ENCODE measurements around the gene STUM. TPM values are rescaled to one million over a fixed set of nuclear protein-coding genes. Genes with fewer than 3 reads are reported as not detected.
A peak's percentile ranks its signal among the peaks of the same experiment; 100 is the strongest.

The STUM gene
- total RNA-seq, 1 donor from 2014 or later: not detected

DNA sequence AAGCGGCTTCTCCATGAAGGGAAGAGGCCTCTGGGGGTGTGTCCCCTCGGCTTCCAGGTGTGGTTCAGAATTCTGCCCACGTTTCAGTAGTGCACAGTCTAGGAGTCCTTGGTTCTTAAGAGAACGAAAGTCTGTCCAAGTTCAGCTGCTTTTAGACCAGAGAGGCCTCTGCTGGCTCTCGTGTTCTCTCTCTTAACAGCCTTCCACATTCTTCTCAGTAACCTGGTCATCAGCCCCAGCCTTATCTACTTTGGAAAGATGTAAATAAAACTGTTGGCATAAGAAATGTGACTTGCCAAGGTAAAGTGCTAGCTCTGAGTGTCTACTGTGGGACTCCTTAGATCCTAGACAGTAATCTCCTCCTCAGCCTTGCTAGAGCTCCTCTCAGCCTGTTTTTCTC, 15.3 kb upstream of the STUM start:
- no peak for DNase-seq (ENCODE audit: low read depth, low spot score)

DNA sequence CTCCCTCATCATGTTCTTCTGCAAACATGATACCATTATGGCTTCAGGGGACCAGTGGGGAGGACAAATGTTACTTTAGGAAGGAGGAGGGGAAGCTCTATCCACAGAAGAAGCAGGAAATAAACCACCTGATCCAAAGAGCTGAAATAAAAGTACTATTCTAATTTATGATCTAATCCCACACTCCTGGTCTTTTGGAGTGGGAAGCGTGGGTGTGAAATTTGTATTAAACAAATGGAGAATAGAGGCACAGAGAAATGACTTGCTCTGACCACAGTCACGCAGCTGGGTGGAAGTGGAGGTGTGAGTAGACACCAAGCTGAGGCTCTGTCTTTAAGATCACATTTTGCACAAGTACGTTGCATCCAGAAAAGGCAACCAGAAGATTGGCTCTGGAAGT, 14.5 kb upstream of the STUM start:
- no peak for DNase-seq (ENCODE audit: low read depth, low spot score)

DNA sequence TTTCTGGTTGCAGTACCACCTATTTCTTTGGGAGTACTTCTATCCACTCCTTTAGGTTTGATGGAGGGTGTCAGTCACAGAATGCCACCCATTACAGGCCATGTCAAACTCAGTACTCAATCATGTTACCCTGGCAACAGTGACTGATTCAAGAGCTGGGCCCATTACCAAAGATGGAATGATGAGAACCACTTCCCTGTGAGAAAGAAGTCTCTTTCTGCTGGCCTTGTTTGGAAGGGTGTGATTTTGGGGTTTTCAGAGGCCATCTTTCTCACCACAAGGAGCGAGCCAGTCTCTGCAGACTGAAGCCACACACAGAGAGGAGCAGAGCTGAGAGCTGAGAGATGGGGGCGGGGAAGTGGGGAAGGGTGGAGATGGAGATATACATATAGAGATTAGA, 13.9 kb upstream of the STUM start:
- no peak for DNase-seq (ENCODE audit: low read depth, low spot score)

DNA sequence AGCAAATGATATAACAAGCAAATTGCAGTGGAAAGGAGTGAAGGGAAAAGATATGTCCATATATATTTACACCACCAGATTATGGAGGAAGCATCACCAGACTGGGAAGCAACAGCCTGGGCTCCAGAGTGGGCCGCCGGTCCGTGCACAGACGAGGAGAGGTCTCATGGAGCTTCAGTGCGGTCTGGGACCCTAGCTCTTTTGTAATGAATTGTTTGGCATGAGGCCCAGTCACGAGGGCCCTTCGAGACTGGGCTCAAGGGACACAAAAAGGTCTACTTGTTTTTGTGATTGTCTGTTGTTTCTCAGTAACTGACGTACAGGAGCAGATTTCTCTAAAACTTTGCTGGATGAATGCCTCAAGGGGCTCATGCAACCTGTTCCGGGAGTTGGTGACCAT, 12.9 kb upstream of the STUM start:
- no peak for DNase-seq (ENCODE audit: low read depth, low spot score)

DNA sequence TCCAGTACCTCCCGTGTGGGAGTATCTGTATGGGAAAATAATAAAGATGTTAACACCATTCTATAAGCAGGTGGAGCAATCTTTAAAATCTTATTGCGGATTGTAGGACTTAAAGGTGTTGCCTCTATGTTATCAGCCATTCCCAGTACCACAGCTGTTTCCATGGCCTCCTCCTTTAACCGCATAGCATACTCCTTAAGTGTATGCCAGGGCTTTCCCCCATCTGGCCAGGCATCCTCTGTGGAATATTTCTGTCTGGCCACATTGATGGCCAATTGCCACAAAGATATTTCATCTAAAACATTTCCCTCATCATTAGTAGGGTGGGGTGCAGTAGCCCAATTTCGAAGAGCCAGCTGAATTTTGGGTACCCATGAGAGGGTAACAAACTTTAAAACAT, 7.3 kb upstream of the STUM start:
- no peak for DNase-seq (ENCODE audit: low read depth, low spot score)

DNA sequence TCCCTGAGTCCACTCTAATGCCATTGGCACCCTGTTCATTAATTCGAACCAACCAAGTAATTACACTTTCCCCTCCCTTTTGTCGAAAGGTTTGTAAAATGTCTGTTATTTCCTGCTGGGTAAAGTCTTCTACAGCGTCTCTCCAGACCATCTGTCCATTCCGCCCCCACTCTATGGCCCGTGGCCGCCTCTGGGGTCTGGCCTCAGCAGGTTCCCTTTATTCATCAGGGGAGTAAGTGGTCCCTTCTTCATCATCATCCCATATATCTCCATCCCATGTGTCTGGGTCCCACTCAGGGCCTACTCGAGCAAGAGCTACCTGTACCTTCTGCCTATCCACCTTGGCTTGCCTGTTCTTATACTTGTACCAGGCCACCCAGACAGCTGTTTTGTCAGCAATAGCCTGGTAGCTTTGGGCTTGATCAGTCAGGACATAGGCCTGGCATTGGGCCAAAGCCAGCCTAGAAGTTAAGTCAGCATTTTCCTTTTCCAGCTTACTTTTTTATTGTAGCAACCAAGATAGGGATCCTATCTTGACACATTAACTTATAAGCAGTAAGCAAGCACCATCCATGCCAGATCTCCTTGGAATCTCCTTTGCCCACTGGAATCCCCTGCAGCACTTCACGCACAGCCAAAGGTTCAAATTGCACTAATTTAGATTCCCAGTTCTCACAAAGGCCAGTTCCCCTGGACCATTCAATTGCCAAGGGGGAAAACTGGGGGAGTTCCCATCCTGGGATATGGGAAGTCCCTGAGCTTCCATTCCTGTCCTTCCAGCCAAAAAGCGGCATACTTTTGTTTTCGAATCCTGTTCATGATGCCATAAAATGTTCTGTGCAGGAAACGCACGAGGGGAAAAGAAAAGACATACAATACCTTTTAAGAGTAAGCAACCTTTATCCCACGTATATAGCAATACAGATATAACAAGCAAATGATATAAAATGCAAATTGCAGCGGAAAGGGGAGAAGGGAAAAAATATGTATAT, 6.6 kb upstream of the STUM start:
- DNase-seq (ENCODE audit: low read depth, low spot score): no peak

DNA sequence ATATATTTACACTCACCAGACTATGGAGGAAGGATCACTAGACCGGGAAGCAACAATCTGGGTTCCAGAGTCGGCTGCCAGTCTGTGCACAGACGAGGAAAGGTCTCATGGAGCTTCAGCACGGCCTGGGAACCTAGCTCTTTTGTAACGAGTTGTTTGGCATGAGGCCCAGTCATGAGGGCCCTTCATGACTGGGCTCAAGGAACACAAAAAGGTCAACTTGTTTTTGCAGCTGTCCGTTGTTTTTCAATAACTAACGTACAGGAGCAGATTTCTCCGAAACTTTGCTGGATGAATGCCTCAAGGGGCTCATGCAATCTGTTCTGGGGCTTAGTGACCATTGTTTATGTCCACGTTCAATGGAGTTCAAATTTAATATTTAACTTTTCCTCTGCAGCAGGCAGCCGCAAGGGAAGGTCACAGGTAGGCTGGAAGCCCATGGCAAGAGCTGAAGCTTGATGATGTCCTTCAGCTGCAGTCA, 5.9 kb upstream of the STUM start:
- DNase-seq (ENCODE audit: low read depth, low spot score): no peak

DNA sequence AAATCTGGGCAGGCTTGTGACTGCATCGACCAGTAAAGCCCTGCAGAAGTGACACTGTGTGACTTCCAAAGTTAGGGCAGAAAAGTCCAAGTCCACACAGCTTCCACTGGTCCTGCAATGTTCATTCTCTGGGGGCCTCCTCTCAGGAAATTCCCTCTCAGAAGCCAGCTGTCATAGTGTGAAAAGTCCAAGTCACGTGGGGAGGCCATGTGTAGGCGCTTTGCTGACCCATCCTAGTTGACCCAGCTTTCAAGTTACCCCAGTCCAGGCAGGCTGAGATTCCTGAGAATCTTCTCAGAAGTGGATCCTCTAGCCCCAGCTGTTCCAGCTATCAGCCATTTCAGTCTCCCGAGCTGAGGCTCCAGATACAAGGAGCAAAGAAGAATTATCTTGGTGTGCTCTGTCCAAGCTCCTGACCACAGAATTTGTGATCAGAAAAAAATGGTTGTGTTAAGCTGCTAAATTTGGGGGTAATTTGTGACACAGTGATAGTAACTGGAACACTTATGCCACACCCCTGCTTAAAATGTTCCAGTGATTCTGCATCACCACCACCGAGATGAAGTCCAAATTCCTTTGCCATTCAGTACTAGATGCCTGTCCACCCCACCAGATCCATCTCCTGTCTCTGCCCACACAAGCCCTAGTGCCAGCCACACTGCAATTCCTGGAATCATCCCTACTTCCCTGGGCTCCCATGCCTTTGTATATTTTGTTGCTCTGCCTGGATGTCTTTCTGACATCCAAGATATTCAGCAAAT, 2.5 kb upstream of the STUM start:
- DNase-seq (ENCODE audit: low read depth, low spot score): no peak

DNA sequence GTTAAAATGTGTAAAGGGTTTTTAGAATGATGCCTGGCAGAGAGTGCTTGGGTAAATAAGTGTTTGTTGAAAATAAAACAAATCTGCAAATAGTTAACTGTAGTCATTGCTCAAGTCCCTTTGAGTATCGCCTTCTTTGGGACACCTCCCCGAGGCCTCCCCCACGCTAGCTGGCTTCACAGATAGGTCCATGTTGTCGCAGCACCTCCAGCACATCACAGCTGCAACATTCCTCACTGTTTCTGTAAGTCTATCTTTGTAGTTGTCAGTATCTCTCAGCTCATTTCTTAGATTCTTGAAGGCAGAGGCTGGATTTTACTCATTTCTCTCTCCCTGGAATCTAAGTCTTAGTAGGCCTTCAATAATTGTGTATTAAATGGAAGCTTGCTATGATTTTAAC, 1.6 kb upstream of the STUM start:
- no peak for DNase-seq (ENCODE audit: low read depth, low spot score)

DNA sequence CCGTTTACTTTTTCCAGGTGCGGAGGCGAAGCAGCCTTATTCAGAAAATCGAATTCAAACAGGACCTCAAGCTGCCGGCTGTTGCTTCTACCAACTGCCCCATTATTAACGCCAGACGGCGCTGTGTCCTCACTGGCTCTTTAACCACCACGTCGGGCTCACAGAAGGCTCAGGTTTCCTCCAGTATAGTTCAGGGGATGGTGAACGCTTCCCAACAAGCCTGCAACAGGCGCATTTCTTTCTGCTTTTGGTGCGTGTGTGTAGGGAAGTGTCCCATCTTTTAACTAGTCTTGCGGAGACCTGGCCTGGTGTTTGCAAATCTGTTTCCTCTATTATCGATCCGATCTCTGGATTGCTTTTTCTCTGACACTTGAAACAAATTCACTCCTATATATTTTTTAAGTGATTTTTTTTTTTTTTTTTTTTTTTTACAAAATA, 791 bp upstream of the STUM start:
- DNase-seq (ENCODE audit: low read depth, low spot score): peak; percentile 55

DNA sequence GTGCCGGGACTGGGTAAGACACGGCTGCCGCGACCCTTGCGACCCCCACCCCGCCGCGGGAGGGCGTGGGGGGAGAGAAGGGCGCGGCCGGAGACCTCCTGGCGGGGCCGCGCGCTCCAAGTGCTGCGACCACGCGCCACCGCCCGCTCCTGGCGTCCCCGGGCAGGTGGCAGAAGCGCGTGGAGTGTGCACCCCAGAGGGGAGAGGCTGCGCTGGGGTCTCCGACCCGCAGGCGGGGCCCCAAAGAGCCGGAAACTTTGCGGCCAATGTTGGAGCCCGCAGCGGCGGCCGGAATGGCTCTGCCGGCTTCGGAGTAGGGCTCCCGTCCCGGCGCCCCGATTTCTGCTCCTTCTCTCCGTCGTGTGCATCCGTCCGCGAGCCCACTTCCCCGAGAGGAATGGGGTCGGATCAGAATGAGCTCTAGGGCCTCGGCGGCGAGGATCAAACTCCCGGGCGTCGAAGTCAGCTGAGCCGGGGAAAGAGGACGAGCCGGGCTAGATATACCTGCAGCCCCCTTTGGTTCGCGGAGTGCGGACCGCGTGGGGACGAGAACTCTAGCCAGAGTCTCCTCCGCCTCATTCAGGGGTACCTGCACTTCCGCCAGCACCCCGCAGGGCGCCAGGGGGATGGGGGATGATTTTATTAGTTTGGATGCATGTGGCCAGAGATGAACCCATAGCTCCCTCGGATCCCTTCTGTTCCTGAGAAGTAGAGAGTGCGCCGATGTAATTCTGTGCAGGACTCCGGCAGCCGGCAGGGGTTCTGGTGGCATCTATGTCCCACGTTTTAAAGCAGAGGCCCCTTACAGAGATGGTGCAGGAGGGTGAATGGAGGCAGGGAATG, 751 bp downstream of the STUM start:
- no peak for DNase-seq (ENCODE audit: low read depth, low spot score)

DNA sequence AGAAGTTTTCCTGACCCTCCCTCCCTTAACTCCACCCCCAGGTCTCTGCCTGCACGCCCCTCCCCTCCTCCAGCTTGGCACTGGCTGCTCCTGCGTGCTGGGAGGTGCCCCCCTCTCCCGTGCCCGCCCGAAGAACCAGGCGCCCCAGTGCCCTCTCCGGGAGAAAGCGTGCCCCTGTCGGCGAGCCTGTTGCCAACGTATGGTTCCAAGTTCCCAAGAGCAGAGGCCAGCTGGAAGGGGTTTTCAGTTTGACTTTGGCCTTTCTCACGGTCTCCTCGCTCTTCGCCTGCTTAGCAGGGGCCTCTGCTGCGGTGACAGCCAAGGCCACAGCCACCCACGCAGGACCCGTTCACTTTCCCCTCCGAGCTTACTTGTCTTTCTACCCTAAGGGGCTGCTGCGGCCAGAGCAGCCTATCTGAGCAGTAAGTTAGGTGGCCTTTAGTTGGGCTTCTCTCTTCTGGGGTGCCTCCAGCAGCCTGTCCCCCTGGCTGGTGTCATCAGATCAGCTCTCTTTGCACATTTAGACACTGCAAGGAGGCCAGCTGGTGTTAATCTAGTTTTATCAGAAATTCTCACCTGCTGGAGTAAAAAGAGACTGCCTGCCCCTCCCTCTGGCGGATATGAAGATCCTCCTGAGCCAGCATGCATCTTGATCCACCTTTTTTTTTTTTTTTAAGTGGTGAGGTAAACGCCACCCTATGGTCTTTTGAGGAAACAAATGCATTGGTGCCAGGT, 1.5 kb downstream of the STUM start:
- DNase-seq (ENCODE audit: low read depth, low spot score): no peak

DNA sequence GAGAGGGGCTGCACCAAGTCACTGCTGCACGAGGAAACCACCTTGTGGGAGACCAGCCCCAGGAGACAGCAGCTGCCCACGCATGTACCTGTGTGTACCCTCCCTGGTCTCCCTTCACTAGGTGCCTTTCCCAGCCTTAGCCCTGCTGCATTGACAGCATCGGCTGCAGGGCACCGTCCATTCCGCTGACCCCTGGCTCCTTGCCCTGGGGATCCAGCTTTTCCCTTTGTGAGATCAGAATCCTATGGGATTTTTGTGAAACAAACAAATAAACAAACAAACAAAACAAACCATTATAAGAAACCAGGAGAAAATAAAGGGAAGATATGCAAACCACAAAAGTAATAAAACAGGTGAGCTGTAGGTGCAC, 2.1 kb downstream of the STUM start:
- no peak for DNase-seq (ENCODE audit: low read depth, low spot score)

DNA sequence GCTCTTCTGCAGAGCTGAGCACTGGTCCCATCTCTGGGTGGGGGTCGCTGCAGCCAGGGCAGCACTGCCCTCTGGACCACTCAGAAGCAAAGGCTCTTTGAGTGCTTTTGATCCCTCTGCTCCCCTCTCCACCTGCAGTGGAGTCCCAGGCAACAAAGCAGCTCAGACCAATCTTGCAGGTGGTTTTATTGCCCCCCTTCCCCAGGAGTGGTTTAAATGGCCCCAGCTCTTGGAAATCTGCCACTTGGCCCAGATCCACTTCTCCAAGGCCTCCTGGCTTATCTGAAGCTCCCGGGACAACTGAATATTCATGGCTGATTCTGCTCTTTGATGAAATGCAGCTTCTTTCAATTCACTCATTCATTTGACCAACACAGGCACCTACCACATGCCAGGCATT, 2.7 kb downstream of the STUM start:
- no peak for DNase-seq (ENCODE audit: low read depth, low spot score)

DNA sequence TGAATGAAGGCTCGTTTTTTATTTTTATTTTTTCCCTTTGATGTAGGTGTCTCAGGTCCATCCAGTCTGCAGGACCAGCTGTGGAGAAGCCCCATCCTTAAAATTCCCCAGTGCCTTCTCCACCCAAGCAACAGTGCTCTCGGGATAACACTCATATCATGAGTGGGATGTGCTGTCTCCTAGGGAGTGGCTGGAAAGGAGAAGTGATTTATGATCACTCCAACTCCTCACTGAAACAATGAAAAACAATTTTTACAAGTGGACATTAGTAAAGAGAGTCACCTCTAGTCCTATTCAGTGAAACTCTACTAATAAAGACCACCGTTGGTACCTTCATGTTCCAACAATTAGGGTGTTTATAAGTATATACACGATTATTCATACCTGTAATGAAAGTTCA, 3.5 kb downstream of the STUM start:
- no peak for DNase-seq (ENCODE audit: low read depth, low spot score)

DNA sequence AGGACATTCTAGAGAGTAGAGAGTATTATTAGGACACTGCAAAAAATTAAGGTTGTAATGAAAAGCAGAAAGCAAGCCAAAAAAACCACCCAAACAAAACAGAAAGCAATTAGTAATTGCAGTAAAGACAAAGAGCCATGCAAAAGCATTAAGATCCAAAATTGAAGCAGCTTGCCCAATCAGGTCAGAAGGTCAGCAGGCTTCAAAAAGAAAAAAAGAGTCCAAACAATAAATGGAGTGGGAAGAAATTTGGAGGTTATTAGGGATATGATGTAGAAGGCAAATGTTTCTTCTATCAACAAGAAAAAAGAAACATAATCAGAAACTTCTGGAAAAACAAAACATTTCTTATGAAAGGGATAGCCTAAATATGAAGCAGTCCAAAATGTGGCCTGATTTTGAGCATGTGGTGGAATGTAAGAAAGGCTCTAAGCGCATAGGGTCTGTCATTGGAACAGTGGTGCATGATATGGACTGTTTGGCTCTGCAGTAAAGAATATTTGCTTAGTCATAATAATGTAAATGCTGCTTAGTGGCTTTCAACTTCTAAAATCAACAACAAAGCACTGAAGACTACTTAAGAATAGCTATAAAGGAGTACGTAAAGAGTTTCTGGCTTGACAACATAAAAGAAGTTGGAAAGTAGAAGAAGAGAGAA, 4.8 kb downstream of the STUM start:
- DNase-seq (ENCODE audit: low read depth, low spot score): no peak

DNA sequence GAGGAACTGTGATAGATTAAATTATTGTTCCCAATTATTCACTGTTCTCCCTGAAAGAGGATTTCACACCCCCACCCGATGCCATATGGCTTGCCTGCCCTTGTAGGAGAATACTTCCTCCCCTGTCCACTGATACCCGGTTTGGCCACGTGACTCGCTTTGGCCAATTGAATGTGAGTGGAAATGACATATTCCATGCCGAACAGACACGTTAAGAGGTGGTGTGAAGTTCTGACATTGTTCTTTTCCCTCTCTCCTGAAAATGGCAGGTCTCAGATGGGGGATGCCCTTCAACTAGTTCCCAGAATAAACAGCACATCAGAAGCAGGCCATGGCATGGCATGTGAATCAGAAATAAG, 5.3 kb downstream of the STUM start:
- DNase-seq (ENCODE audit: low read depth, low spot score): no peak

DNA sequence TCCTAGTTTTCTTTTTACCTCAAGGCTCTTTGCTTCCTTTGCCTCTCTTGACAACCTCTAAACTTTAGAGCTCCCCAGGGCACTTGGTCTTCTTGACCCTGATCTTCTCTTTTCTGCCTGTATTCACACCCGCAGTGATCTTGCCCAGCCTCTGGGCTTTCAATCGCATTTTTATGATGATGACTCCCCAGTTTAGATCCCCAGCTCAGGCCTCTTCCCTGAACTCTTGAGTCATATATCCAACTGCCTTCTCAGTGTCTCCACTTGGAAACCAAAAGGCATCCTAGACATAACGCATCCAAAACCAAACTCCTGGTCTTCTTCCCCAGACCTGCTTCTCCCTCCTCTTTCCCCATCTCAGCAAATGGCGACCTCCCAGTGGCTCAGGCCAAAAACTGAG, 6.5 kb downstream of the STUM start:
- no peak for DNase-seq (ENCODE audit: low read depth, low spot score)

DNA sequence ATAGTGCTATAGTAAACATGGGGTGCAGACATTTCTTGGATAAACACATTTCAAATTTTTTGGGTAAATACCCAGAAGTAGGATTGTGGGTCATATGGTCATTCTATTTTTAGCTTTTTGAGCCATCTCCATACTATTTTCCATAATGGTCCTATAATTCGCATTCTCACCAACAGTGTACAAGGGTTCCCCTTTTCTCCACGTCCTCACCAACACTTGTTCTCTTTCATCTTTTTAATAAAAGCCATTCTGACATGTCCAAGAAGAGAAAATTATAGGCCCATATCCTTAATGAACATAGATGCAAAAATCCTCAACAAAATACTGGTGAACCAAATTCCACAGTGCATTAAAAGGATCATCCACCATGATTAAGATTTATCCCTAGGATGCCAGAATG, 8.9 kb downstream of the STUM start:
- no peak for DNase-seq (ENCODE audit: low read depth, low spot score)

DNA sequence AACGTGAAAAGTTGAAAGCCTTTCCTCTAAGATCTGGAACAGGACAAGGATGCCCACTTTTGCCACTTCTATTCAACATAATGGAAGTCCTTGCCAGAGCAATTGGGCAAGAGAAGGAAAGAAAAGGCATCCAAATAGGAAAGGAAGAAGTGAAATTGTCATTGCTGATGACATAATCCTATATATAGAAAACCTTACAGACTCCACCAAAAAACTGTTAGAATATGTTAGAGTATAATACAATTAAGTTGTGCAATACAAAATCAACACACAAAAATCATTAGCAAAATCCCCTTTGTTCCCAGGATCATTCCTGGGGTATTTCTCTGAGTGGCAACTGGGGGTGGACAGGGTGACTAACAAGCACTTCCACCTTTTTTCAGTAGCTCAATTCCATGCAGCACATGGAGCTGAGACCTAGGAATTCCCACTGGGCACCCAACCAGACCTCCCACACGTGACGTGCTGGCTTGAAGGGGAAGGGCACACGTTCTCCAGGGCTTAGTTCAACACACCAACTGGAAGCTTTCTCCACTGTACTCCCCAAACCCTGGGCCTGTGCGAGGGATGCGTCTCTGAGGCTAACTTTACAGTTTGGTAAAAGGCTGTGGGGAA, 9.6 kb downstream of the STUM start:
- DNase-seq (ENCODE audit: low read depth, low spot score): no peak
